ENCODE measurements around the gene TP73.

DNA sequence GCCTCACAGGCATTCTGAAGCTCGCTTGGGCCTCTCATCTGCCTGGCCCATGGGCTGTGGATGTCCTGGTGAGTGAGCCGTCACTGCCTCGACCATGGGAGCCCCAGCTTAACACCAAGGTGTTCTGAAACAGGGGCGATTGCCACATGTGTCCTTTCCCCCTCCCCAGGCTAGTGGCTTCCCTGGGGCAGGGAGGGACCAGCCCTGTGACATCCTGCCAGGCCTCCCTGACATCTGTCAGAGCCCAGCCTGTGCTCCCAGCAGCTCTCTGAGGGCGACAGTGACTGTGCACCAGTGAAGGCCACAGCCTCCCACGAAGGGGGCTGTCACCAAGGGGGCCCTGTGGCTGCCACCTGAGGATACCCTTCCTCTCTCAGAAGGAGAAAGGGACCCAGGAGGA is 64.0 kb downstream of the TP73 start:
- TF ChIP-seq POLR2A (IDR thresholded peaks at IDR 0.05), result no peak
- TF ChIP-seq, protein P1, sequence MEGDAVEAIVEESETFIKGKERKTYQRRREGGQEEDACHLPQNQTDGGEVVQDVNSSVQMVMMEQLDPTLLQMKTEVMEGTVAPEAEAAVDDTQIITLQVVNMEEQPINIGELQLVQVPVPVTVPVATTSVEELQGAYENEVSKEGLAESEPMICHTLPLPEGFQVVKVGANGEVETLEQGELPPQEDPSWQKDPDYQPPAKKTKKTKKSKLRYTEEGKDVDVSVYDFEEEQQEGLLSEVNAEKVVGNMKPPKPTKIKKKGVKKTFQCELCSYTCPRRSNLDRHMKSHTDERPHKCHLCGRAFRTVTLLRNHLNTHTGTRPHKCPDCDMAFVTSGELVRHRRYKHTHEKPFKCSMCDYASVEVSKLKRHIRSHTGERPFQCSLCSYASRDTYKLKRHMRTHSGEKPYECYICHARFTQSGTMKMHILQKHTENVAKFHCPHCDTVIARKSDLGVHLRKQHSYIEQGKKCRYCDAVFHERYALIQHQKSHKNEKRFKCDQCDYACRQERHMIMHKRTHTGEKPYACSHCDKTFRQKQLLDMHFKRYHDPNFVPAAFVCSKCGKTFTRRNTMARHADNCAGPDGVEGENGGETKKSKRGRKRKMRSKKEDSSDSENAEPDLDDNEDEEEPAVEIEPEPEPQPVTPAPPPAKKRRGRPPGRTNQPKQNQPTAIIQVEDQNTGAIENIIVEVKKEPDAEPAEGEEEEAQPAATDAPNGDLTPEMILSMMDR (IDR thresholded peaks at IDR 0.05), result no peak
